PC-9 (cell line): ENCODE results near the gene TUBA4B. TPM values are rescaled to one million over a fixed set of nuclear protein-coding genes. Genes with fewer than 3 reads are reported as not detected.
"Not testable (repeated sequence)": the region's sequence is repeated elsewhere in the genome, so short reads cannot be mapped to it uniquely, and the experiment has no call there.

Experiments used
- BruUV-seq: library from RNA; stranded (reverse); fragments of 400-500 nt; replicated peaks from 2 replicates; lab custom pipeline; 2021; lab: Mats Ljungman, UMichigan
- CTCF ChIA-PET: fragments of 300-600 bp; sonication (Branson Sonifier 250); formaldehyde crosslinking; loops from one replicate; lab custom pipeline; 2022; ENCODE audit warnings: antibody characterized with exemption; lab: Charles Lee
- POLR2A ChIA-PET: fragments of 300-600 bp; sonication (Branson Sonifier 250); formaldehyde crosslinking; loops from one replicate; lab custom pipeline; 2022; ENCODE audit warnings: antibody characterized with exemption; ENCODE audit not compliant: unreplicated experiment; lab: Charles Lee
- DNase-seq, 2 experiments: peaks; one replicate each; pipeline versions ENCODE4 v3.0.0 to v3.0.0-alpha.2; 2015 to 2022; ENCODE audit warnings: mixed read lengths in 1 of 2
- H2AFZ ChIP-seq: fragments of 200-600 bp; sonication (generic); 2 replicates; pipeline ENCODE4 v1.8.1; 2017; ENCODE audit warnings: antibody characterized with exemption
- H3F3A ChIP-seq: fragments of 200-600 bp; sonication (generic); 2 replicates; pipeline ENCODE4 v1.8.1; 2017; ENCODE audit warnings: antibody characterized with exemption, mild to moderate bottlenecking, low read depth; ENCODE audit not compliant: insufficient read depth
- H3K27ac ChIP-seq: fragments of 200-600 bp; sonication (generic); 2 replicates; pipeline ENCODE4 v1.6.1; 2016; ENCODE audit warnings: mixed run types
- H3K27me3 ChIP-seq: fragments of 200-600 bp; sonication (generic); 2 replicates; pipeline ENCODE4 v1.6.1; 2016; ENCODE audit warnings: low read depth, mixed run types; ENCODE audit not compliant: insufficient read depth
- H3K36me3 ChIP-seq: fragments of 200-600 bp; sonication (generic); 2 replicates; pipeline ENCODE4 v1.6.1; 2016; ENCODE audit warnings: low read depth, mixed run types
- H3K4me1 ChIP-seq: fragments of 200-600 bp; sonication (generic); replicated peaks from 2 replicates; pipeline ENCODE4 v1.6.1; 2016; ENCODE audit warnings: mixed run types; ENCODE audit not compliant: insufficient read depth
- H3K4me2 ChIP-seq: fragments of 200-600 bp; sonication (generic); 2 replicates; pipeline ENCODE4 v1.6.1; 2017; ENCODE audit warnings: mixed run types
- H3K4me3 ChIP-seq: fragments of 200-600 bp; sonication (generic); 2 replicates; pipeline ENCODE4 v1.6.1; 2016; ENCODE audit warnings: mixed run types
- H3K79me2 ChIP-seq: fragments of 200-600 bp; sonication (generic); 2 replicates; pipeline ENCODE4 v1.6.1; 2017; ENCODE audit warnings: low read depth, mixed run types
- H3K9me2 ChIP-seq: fragments of 200-600 bp; sonication (generic); 2 replicates; pipeline ENCODE4 v1.8.1; 2017; ENCODE audit warnings: mild to moderate bottlenecking; ENCODE audit not compliant: insufficient read depth
- H3K9me3 ChIP-seq: fragments of 200-600 bp; sonication (generic); 2 replicates; pipeline ENCODE4 v1.8.1; 2016; ENCODE audit warnings: low read depth; ENCODE audit not compliant: insufficient read depth
- H4K20me1 ChIP-seq: fragments of 200-600 bp; sonication (generic); 2 replicates; pipeline ENCODE4 v1.8.1; 2017; ENCODE audit not compliant: insufficient read depth
- CTCF ChIP-seq: fragments of 200-600 bp; sonication (generic); conservative IDR thresholded peaks from 2 replicates; pipeline ENCODE4 v1.6.1; 2017; ENCODE audit warnings: mixed run types, antibody characterized with exemption, mild to moderate bottlenecking, moderate library complexity
- EZH2 ChIP-seq: fragments of 200-600 bp; sonication (generic); IDR thresholded peaks from 2 replicates; pipeline ENCODE4 v1.8.0; 2017; ENCODE audit warnings: antibody characterized with exemption, low read depth
- intact Hi-C: fragments of 100-400 bp; cut with micrococcal nuclease; formaldehyde crosslinking; loops from one replicate; pipeline ENCODE4 v1.10.0; 2022; ENCODE audit not compliant: unreplicated experiment
- total RNA-seq: library from RNA; stranded (reverse); gene quantifications from 2 replicates; pipeline ENCODE4 v1.2.3, GENCODE V29; 2021

TUBA4B gene
- total RNA-seq, 1 experiment from 2014 or later: not detected

- POLR2A ChIA-PET: interaction anchor here (0.6 kb wide), 1 partner anchor 757 kb away, joined by 6 read pairs; no protein-coding TSS in a partner anchor
Observed at GRCh38 chr2:219308142-219309101, 55.4 kb downstream of the TUBA4B start.

GRCh38 chr2:219309278-219309677 is 56.2 kb downstream of the TUBA4B start, which contains the start of gene PTPRN:
TSS of gene PTPRN (minus strand) at chr2:219309401. CDS start at chr2:219309332, 69 bp downstream.
- no peak within 1 kb of the TSS for H3K27ac ChIP-seq
- DNase-seq: no peak
- ChIA-PET POLR2A (no interaction called here), CTCF (no interaction called here)
- TF ChIP-seq CTCF (no peak), EZH2 (no peak)
- H3K9me2 ChIP-seq: no peaks in the 10 kb centered on the region
- H2AFZ ChIP-seq: no peak within 1 kb of the TSS
- H3K36me3 ChIP-seq: no peaks in the 10 kb centered on the region
- H3K79me2 ChIP-seq: no peaks in the 10 kb centered on the region
- H3K4me3 ChIP-seq: no peak within 1 kb of the TSS
- 0 out of 2 replicates have a peak, but pooled peaks cover 3% of the 10 kb centered on the region for H4K20me1 ChIP-seq
- no TSS peak for BruUV-seq
- peaks cover 36% of the 10 kb centered on the region for H3K27me3 ChIP-seq
- peak within 1 kb of the TSS; percentile 26; the same call in 1 of the 2 replicates for H3K4me2 ChIP-seq
- no peaks in the 10 kb centered on the region for H3F3A ChIP-seq
- no peaks in the 10 kb centered on the region for H3K4me1 ChIP-seq
- no peaks in the 10 kb centered on the region for H3K9me3 ChIP-seq
- intact Hi-C loops: loop anchor here (5.0 to 10.0 kb wide), 2 partner anchors 58 to 254 kb away; no protein-coding TSS in a partner anchor

More at GRCh38 chr2:219308142-219309101, 55.4 kb downstream of the TUBA4B start:
- TF ChIP-seq CTCF (no peak), EZH2 (no peak)
- H3K9me2 ChIP-seq: no peaks in the 10 kb centered on the region
- H3K27me3 ChIP-seq: peaks cover 44% of the 10 kb centered on the region
- H3K4me2 ChIP-seq: peak overlapping the region; percentile 26; the same call in 1 of the 2 replicates
- H4K20me1 ChIP-seq: 0 out of 2 replicates have a peak, but pooled peaks cover 3% of the 10 kb centered on the region
- H3K36me3 ChIP-seq: no peaks in the 10 kb centered on the region
- no peak overlapping the region for H3K4me3 ChIP-seq
- no peaks in the 10 kb centered on the region for H3K9me3 ChIP-seq
- H3K79me2 ChIP-seq: no peaks in the 10 kb centered on the region
- H3F3A ChIP-seq: no peaks in the 10 kb centered on the region
- BruUV-seq: no TSS peak
- intact Hi-C loops: loop anchor here (5.0 to 10.0 kb wide), 2 partner anchors 59 to 254 kb away; no protein-coding TSS in a partner anchor
- no peak overlapping the region for H3K27ac ChIP-seq
- CTCF ChIA-PET: no interaction called here
- DNase-seq: peak in 1 of 2 experiments; percentile 63
- H2AFZ ChIP-seq: no peak overlapping the region
- no peaks in the 10 kb centered on the region for H3K4me1 ChIP-seq

GRCh38 chr2:219312683-219313263 is 59.7 kb downstream of the TUBA4B start:
- H3K9me2 ChIP-seq, H3K4me1 ChIP-seq, H3K79me2 ChIP-seq, BruUV-seq, H4K20me1 ChIP-seq, H3K9me3 ChIP-seq, CTCF ChIA-PET, DNase-seq, H3K4me2 ChIP-seq, H3K36me3 ChIP-seq, intact Hi-C loops, H3K4me3 ChIP-seq, H3K27ac ChIP-seq, POLR2A ChIA-PET, H2AFZ ChIP-seq, H3F3A ChIP-seq: not testable (repeated sequence)
- H3K27me3 ChIP-seq: peaks cover 16% of the 10 kb centered on the region; the same call in 1 of the 2 replicates
